Measurements from ENCODE around the gene SMAD9.

SMAD9 gene

GRCh38 chr13:36913463-36913862 is 6.6 kb downstream of the SMAD9 start:
- TF ChIP-seq FOXP2 (optimal IDR thresholded peaks at IDR 0.05; ENCODE audit: borderline replicate concordance, extremely low read depth, extremely low read length, insufficient read depth) (no peak), POLR2AphosphoS5 (IDR thresholded peaks at IDR 0.05; ENCODE audit: low read depth, low read length) (no peak), TAF1 (IDR thresholded peaks at IDR 0.05; ENCODE audit: borderline replicate concordance, insufficient read depth, low read length) (no peak), REST (IDR thresholded peaks at IDR 0.05; ENCODE audit: insufficient read depth in 1 of 2, low read depth in 2 of 2, low read length in 2 of 2) (no peak), SIN3A (IDR thresholded peaks at IDR 0.05; ENCODE audit: borderline replicate concordance, insufficient read depth, low read length) (no peak)

GRCh38 chr13:36912973-36913372 is 7.1 kb downstream of the SMAD9 start:
- no peak for TF ChIP-seq TAF1 (IDR thresholded peaks at IDR 0.05; ENCODE audit: borderline replicate concordance, insufficient read depth, low read length)
- TF ChIP-seq POLR2AphosphoS5 (IDR thresholded peaks at IDR 0.05; ENCODE audit: low read depth, low read length) = no peak
- no peak for TF ChIP-seq SIN3A (IDR thresholded peaks at IDR 0.05; ENCODE audit: borderline replicate concordance, insufficient read depth, low read length)
- no peak for TF ChIP-seq FOXP2 (optimal IDR thresholded peaks at IDR 0.05; ENCODE audit: borderline replicate concordance, extremely low read depth, extremely low read length, insufficient read depth)
- TF ChIP-seq REST (IDR thresholded peaks at IDR 0.05; ENCODE audit: insufficient read depth in 1 of 2, low read depth in 2 of 2, low read length in 2 of 2) = no peak

GRCh38 chr13:36912369-36912768 is 7.7 kb downstream of the SMAD9 start:
- TF ChIP-seq POLR2AphosphoS5 (IDR thresholded peaks at IDR 0.05; ENCODE audit: low read depth, low read length) = no peak
- TF ChIP-seq TAF1 (IDR thresholded peaks at IDR 0.05; ENCODE audit: borderline replicate concordance, insufficient read depth, low read length) = no peak
- no peak for TF ChIP-seq SIN3A (IDR thresholded peaks at IDR 0.05; ENCODE audit: borderline replicate concordance, insufficient read depth, low read length)
- TF ChIP-seq FOXP2 (optimal IDR thresholded peaks at IDR 0.05; ENCODE audit: borderline replicate concordance, extremely low read depth, extremely low read length, insufficient read depth) = no peak
- TF ChIP-seq REST (IDR thresholded peaks at IDR 0.05; ENCODE audit: insufficient read depth in 1 of 2, low read depth in 2 of 2, low read length in 2 of 2) = no peak

- TF ChIP-seq TAF1 (IDR thresholded peaks at IDR 0.05; ENCODE audit: borderline replicate concordance, insufficient read depth, low read length) (no peak), POLR2AphosphoS5 (IDR thresholded peaks at IDR 0.05; ENCODE audit: low read depth, low read length) (no peak), FOXP2 (optimal IDR thresholded peaks at IDR 0.05; ENCODE audit: borderline replicate concordance, extremely low read depth, extremely low read length, insufficient read depth) (no peak), REST (IDR thresholded peaks at IDR 0.05; ENCODE audit: insufficient read depth in 1 of 2, low read depth in 2 of 2, low read length in 2 of 2) (no peak), SIN3A (IDR thresholded peaks at IDR 0.05; ENCODE audit: borderline replicate concordance, insufficient read depth, low read length) (no peak)
These were observed 9.5 kb downstream of the SMAD9 start for GRCh38 chr13:36910545-36910944.

GRCh38 chr13:36907821-36908220 is 12.2 kb downstream of the SMAD9 start:
- TF ChIP-seq POLR2AphosphoS5 (IDR thresholded peaks at IDR 0.05; ENCODE audit: low read depth, low read length) (no peak), SIN3A (IDR thresholded peaks at IDR 0.05; ENCODE audit: borderline replicate concordance, insufficient read depth, low read length) (no peak), TAF1 (IDR thresholded peaks at IDR 0.05; ENCODE audit: borderline replicate concordance, insufficient read depth, low read length) (no peak), REST (IDR thresholded peaks at IDR 0.05; ENCODE audit: insufficient read depth in 1 of 2, low read depth in 2 of 2, low read length in 2 of 2) (no peak), FOXP2 (optimal IDR thresholded peaks at IDR 0.05; ENCODE audit: borderline replicate concordance, extremely low read depth, extremely low read length, insufficient read depth) (no peak)
